Upper lobe of left lung (tissue), 6 donors: ENCODE results near the gene CACNA1A. TPM values are rescaled to one million over a fixed set of nuclear protein-coding genes. Genes with fewer than 3 reads are reported as not detected.
A peak's percentile ranks its signal among the peaks of the same experiment; 100 is the strongest.
"Not testable (repeated sequence)": the region's sequence is repeated elsewhere in the genome, so short reads cannot be mapped to it uniquely, and the experiment has no call there.

Experiments used
- ATAC-seq, 2 donors: fragments of 200-7000 bp; cut with Tn5 transposase; one replicate each; pipeline ENCODE4 v1.9.1; 2022; ENCODE audit warnings: mild to moderate bottlenecking in 2 of 2, moderate library complexity in 2 of 2; ENCODE audit not compliant: low FRiP score in 2 of 2
- DNase-seq, 2 donors: peaks; one replicate each; pipeline ENCODE4 v3.0.0-alpha.2; 2019 to 2020
- H3K27ac ChIP-seq, 4 donors: fragments of 200-600 bp; sonication (generic); one replicate each; pipeline ENCODE4 v1.5.1; 2016 to 2019
- H3K27me3 ChIP-seq, 4 donors: fragments of 200-600 bp; sonication (generic); one replicate each; pipeline ENCODE4 v1.5.1; 2017 to 2019
- H3K36me3 ChIP-seq, 4 donors: fragments of 200-600 bp; sonication (generic); one replicate each; pipeline ENCODE4 v1.5.1; 2016 to 2019
- H3K4me1 ChIP-seq, 4 donors: fragments of 200-600 bp; sonication (generic); one replicate each; pipeline ENCODE4 v1.5.1; 2018 to 2019
- H3K4me3 ChIP-seq, 4 donors: fragments of 200-600 bp; sonication (generic); one replicate each; pipeline ENCODE4 v1.5.1; 2017 to 2019; ENCODE audit warnings: mild to moderate bottlenecking in 2 of 4, moderate library complexity in 1 of 4
- H3K9me3 ChIP-seq, 4 donors: fragments of 200-600 bp; sonication (generic); one replicate each; pipeline ENCODE4 v1.5.1; 2018 to 2019
- EP300 ChIP-seq, 4 donors: sonication (generic); formaldehyde crosslinking; IDR thresholded peaks; one replicate each; pipeline ENCODE4 v1.5.1; 2017; ENCODE audit warnings: antibody characterized with exemption in 4 of 4, control low read depth in 2 of 4
- POLR2A ChIP-seq, 4 donors: fragments of 450-650 bp; IDR thresholded peaks; one replicate each; pipeline ENCODE4 v1.5.1; 2016 to 2017; ENCODE audit warnings: antibody characterized with exemption in 4 of 4, mild to moderate bottlenecking in 2 of 4
- POLR2AphosphoS5 ChIP-seq, 2 donors: sonication (generic); formaldehyde crosslinking; IDR thresholded peaks; one replicate each; pipeline ENCODE4 v1.5.1; 2017; ENCODE audit warnings: antibody characterized with exemption in 2 of 2
- WGBS, 2 donors: methylation state at CpG; one replicate each; pipeline ENCODE4 v1.1.5; 2017 to 2018; 5-methylcytosine and 5-hydroxymethylcytosine counted together
- total RNA-seq, 6 donors: library from RNA; depleted of rRNA in 4 of 6; stranded (reverse); fragments of >200 nt in 4 of 6; gene quantifications; one replicate each; pipeline versions ENCODE4 v1.1.0 to v1.2.1, GENCODE V29; 2016 to 2021
- TF ChIP-seq, protein P1 (sequence below), 6 experiments: fragments of 450-650 bp in 4 of 6; fragments of 200-600 bp in 2 of 6; sonication (generic) in 2 of 6; IDR thresholded peaks; one replicate each; pipeline ENCODE4 v1.5.1; 2016 to 2019; ENCODE audit warnings: antibody characterized with exemption in 6 of 6
- donor health status: DM: no; HTN: no; CAD: no; lungs with moderate emphysema.
- donor health status: DM: no; HTN: yes; CAD: no; lungs with severe emphysema.

Gene CACNA1A
- total RNA-seq, 6 donors from 2014 or later, result 0.29 to 0.69 (median 0.67) TPM; not detected in 1

DNA sequence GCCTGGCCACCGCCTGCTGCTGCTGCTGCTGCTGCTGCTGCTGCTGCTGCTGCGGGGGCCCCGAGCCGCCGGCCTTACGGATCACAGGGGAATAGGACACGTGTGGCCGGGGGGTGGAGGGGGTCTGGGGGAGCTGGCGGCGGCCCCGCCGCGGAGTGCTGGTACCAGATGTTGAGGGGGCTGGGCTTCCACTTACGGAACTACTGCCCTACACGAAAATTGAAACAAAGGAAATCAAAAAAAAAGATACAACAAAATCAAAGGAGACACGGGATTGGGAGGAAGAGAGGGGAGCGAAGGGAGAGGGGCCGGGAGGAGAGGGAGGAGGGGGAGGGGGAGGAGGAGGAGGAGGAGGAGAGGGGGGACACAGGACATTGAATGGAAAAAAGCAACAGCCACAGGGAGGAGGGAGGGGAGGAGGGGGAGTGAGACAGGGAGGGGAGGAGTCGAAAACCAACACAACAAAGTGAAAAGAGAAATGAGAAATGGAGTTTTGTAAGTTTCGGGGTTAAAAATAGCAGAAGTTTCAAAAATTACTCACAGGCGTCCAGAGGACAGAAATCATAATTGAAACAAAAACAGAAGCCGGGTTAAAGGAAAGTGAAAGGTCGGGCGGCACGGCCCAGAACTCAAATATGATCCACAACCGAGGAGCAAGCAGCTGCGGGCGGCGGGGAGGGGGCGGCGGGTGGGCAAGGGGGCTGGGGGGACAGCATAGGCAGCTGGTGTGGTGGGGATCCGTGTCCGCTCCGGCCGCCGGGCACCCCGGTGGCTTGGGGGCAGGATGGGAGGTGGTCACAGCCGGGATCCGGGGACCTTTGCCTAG lies 298.2 kb downstream of the CACNA1A start:
- WGBS, 2 donors, result 20 to 26% methylated on average over 34 to 36 of the region's 39 CpGs
- DNase-seq, result peak in 1 of 2 donors; percentile 90
- Histone ChIP-seq H3K4me3 (peak overlapping the region; percentile 35 to 61 (median 47)), H3K27me3 (no peaks in the 10 kb centered on the region), H3K36me3 (no peaks in the 10 kb centered on the region), H3K27ac (peak overlapping the region; percentile 85 to 93 (median 88)), H3K9me3 (no peaks in the 10 kb centered on the region), H3K4me1 (peaks cover 3 to 14% (median 5%) of the 10 kb centered on the region in 4 donors)
- ATAC-seq, result peak in 1 of 2 donors; percentile 67
- TF ChIP-seq EP300 (IDR thresholded peaks at IDR 0.05) (no peak), POLR2AphosphoS5 (IDR thresholded peaks at IDR 0.05) (no peak), POLR2A (IDR thresholded peaks at IDR 0.05) (no peak)
- TF ChIP-seq, protein P1, sequence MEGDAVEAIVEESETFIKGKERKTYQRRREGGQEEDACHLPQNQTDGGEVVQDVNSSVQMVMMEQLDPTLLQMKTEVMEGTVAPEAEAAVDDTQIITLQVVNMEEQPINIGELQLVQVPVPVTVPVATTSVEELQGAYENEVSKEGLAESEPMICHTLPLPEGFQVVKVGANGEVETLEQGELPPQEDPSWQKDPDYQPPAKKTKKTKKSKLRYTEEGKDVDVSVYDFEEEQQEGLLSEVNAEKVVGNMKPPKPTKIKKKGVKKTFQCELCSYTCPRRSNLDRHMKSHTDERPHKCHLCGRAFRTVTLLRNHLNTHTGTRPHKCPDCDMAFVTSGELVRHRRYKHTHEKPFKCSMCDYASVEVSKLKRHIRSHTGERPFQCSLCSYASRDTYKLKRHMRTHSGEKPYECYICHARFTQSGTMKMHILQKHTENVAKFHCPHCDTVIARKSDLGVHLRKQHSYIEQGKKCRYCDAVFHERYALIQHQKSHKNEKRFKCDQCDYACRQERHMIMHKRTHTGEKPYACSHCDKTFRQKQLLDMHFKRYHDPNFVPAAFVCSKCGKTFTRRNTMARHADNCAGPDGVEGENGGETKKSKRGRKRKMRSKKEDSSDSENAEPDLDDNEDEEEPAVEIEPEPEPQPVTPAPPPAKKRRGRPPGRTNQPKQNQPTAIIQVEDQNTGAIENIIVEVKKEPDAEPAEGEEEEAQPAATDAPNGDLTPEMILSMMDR (IDR thresholded peaks at IDR 0.05), result no peak

DNA sequence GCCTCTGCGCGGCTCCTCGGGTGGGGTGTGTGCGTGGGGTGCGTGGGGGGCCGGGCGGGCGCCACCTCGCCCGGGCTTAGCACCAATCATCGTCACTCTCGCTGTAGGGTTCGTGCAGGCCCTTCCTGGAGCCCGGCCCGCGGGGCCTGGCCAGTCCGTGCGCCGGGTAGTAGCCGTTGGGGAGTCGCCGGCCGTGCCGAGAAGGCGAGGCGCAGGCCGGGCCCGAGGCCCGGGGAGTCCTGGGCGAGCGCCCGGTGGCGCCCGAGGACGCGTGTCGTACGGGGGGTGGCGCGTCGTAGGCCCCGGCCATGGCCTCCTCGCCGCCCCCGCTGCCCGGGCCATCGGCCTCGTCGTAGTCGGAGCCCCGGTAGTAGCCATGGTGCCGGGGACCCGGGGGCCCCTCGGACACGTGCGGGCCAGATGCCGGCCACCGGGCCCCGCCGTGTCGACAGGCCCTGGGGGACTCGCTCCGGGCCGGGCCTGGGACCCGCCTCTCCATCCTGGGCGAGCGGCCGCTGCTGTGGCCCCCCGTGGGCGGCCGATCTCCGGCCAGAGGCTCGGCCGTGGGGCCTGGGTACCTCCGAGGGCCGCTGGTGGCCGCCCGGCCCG lies 298.9 kb downstream of the CACNA1A start:
- no peak for TF ChIP-seq POLR2AphosphoS5 (IDR thresholded peaks at IDR 0.05)
- TF ChIP-seq POLR2A (IDR thresholded peaks at IDR 0.05), result no peak
- TF ChIP-seq, protein P1 (IDR thresholded peaks at IDR 0.05), result no peak
- no peak for TF ChIP-seq EP300 (IDR thresholded peaks at IDR 0.05)
- WGBS, 2 donors, result 91% methylated on average over 63 of the region's 79 CpGs; no CpG with 5 or more reads in 1 of the 2 donors
- peak in 1 of 2 donors; percentile 86 for DNase-seq
- Histone ChIP-seq H3K27ac (peak overlapping the region; percentile 85 to 93 (median 88)), H3K9me3 (no peaks in the 10 kb centered on the region), H3K27me3 (no peaks in the 10 kb centered on the region), H3K36me3 (no peaks in the 10 kb centered on the region), H3K4me3 (peak overlapping the region in 3 of 4 donors; percentile 40 to 61 (median 54)), H3K4me1 (peaks cover 3 to 14% (median 5%) of the 10 kb centered on the region in 4 donors)
- ATAC-seq, result peak in 1 of 2 donors; percentile 51

- WGBS, 2 donors, result 86 to 87% methylated on average over 5 of the region's 5 CpGs
- Histone ChIP-seq H3K9me3 (no peaks in the 10 kb centered on the region), H3K27me3 (no peaks in the 10 kb centered on the region), H3K4me3 (no peak overlapping the region), H3K27ac (peak overlapping the region in 1 of 4 donors; percentile 90), H3K36me3 (no peaks in the 10 kb centered on the region), H3K4me1 (peaks cover 3 to 14% (median 5%) of the 10 kb centered on the region in 4 donors)
- no peak for TF ChIP-seq EP300 (IDR thresholded peaks at IDR 0.05)
- TF ChIP-seq, protein P1 (IDR thresholded peaks at IDR 0.05), result no peak
- no peak for TF ChIP-seq POLR2A (IDR thresholded peaks at IDR 0.05)
- no peak for TF ChIP-seq POLR2AphosphoS5 (IDR thresholded peaks at IDR 0.05)
- DNase-seq (no peak), ATAC-seq (no peak)
These were observed 299.7 kb downstream of the CACNA1A start for GRCh38 chr19:13206587-13206986.

DNA sequence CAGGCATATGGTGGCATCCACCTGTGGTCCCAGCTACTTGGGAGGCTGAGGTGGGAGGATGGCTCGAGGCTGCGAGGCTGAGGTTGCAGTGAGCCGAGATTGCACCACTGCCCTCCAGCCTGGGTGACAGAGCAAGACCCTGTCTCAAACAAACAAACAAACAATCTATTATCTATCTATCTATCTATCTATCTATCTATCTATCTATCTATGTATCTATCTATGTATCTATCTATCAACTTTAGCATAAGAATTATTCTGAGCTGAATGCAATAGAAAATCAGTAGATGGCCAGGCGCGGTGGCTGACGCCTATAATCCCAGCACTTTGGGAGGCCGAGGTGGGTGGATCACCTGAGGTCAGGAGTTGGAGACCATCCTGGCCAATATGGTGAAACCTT lies 304.2 kb downstream of the CACNA1A start:
- not testable (repeated sequence) for H3K4me3 ChIP-seq, H3K9me3 ChIP-seq, ATAC-seq, H3K36me3 ChIP-seq, DNase-seq, H3K4me1 ChIP-seq, H3K27ac ChIP-seq, H3K27me3 ChIP-seq
- WGBS, 2 donors, result 96 to 97% methylated on average over 7 of the region's 7 CpGs

DNA sequence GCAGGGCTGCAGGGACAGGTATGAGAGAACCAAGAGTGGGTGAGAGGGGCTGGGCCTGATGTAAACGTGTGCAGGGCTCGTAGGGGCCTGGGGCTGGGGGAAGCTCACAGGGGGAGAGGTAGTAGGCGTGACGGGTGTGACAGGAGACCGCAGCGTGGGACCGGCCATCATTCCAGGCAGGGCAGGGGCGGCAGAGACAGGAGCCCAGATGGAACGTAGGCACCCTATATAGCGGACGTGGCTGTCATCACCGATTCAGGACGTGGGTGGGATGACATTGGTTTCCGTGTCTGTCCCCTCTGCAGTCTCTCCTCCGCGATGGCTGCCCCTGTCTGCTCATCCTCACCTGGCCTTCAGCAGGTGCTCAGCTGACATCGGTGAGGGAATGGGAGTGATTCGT lies 307.6 kb downstream of the CACNA1A start:
- TF ChIP-seq, protein P1 (IDR thresholded peaks at IDR 0.05), result no peak
- TF ChIP-seq POLR2AphosphoS5 (IDR thresholded peaks at IDR 0.05), result no peak
- TF ChIP-seq POLR2A (IDR thresholded peaks at IDR 0.05), result no peak
- TF ChIP-seq EP300 (IDR thresholded peaks at IDR 0.05), result no peak
- H3K36me3 ChIP-seq, result no peaks in the 10 kb centered on the region
- no peaks in the 10 kb centered on the region for H3K27me3 ChIP-seq
- peaks cover 0 to 15% (median 5%) of the 10 kb centered on the region in 4 donors for H3K4me1 ChIP-seq
- H3K4me3 ChIP-seq, result no peak overlapping the region
- H3K27ac ChIP-seq, result no peak overlapping the region
- DNase-seq (peak in 1 of 2 donors; percentile 34), ATAC-seq (no peak)
- H3K9me3 ChIP-seq, result no peaks in the 10 kb centered on the region
- 86 to 90% methylated on average over 14 to 18 of the region's 18 CpGs for WGBS, 2 donors
